Posterior cingulate gyrus (tissue), 11 donors: ENCODE measurements around the gene DCAF10.
"Not testable (repeated sequence)": the region's sequence is repeated elsewhere in the genome, so short reads cannot be mapped to it uniquely, and the experiment has no call there.

Experiments used
- DNase-seq, 10 donors: peaks; one replicate each; pipeline versions ENCODE4 v3.0.0 to v3.0.0-alpha.2; 2020 to 2021; ENCODE audit warnings: mixed read lengths in 3 of 10
- intact Hi-C: fragments of 100-400 bp; cut with DNase I; formaldehyde crosslinking; loops from one replicate; pipeline ENCODE4 v1.15.1; 2023

The DCAF10 gene

GRCh38 chr9:37788332-37788731, 12.3 kb upstream of the DCAF10 start:
- intact Hi-C loops = loop anchor here (10.0 kb wide), 1 partner anchor 194 kb away; the partner anchor contains the start of gene TOMM5

GRCh38 chr9:37790096-37790495, 10.5 kb upstream of the DCAF10 start:
- intact Hi-C loops = no loop called here
- DNase-seq = no peak

More at GRCh38 chr9:37788332-37788731, 12.3 kb upstream of the DCAF10 start:
- no peak for DNase-seq

- intact Hi-C loops = no loop called here
- DNase-seq = no peak
These were observed 8.5 kb upstream of the DCAF10 start for GRCh38 chr9:37792122-37792521.

DNA sequence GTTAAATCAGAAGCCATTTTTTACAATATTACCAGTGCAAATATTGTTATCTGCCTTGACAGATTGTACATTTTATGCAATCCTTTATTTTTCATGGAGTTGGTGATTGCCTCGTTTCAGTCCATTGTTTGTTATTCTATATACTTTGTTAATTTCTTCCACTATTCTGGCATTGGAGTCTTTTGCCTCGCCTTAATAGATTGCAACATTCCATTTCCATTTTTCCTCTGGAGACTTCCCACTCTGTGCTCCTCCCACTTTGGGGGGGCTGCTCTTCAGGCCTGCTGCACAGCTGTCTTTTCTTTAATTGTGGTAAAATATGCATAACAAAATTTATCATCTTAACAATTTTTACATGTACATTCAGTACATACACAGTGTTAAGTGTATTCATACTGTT, 4.4 kb upstream of the DCAF10 start:
- intact Hi-C loops = no loop called here
- DNase-seq = no peak

DNA sequence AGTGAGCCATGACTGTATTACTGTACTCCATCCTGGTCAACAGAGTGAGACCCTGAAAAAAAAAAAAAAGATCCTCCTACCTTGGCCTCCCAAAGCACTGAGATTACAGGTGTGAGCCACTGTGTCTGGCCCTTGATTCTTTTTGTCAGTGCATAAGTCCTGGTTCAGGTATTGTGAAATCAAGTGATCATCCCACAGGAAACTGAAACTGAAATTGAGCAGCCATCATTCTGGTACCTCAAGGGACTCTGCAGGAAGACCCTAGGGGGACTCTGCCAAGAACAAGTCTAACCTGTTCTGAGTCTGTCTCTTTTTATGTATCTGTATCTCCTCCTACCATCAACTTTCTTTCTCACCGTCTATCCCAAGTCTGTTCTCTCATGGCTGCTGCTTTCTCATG, 1.9 kb upstream of the DCAF10 start:
- intact Hi-C loops = no loop called here

GRCh38 chr9:37801287-37801850, 772 bp downstream of the DCAF10 start:
- peak in 3 of 10 donors; percentile 12 to 87 (median 16) for DNase-seq
- intact Hi-C loops = no loop called here

More for the DNA sequence above, 1.9 kb upstream of the DCAF10 start:
- DNase-seq = no peak

DNA sequence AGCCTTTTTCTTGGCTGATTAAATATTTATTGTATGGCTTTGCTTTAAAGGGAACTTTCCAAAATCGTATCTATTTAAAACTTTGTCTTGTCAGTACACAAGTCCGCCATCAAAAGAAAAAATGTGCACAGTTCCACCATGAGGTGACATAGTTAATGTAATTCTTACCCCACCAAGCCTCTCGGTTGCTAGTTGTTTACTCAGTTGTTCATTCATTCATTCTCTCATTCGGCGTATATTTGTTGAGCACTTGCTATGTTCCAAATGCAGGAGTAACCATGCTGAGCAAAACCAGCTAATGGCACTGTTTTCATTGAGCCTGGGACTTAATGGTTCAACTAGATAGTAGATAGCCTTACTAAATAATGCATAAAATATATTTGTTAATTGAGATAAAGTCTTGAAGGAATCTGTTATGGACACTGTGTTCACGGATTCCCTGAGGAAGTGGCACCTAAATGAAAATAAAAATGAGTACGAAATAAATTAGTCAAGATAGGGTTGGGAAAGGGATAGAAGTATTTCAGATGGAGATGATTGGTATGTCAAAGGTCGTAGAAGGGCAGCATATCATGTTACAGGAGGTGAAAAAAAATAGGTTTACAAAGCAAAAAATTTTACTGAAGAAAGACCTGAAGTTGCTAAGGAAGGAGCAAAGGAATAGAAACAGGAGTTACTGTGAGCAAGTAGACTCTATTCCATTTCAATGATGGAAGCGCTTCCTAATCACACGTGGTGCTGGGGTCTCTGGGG, 1.5 kb downstream of the DCAF10 start:
- intact Hi-C loops = no loop called here
- no peak for DNase-seq

GRCh38 chr9:37806271-37806670, 5.7 kb downstream of the DCAF10 start:
- intact Hi-C loops = no loop called here
- no peak for DNase-seq

GRCh38 chr9:37809676-37810075, 9.1 kb downstream of the DCAF10 start:
- intact Hi-C loops, DNase-seq: not testable (repeated sequence)

DNA sequence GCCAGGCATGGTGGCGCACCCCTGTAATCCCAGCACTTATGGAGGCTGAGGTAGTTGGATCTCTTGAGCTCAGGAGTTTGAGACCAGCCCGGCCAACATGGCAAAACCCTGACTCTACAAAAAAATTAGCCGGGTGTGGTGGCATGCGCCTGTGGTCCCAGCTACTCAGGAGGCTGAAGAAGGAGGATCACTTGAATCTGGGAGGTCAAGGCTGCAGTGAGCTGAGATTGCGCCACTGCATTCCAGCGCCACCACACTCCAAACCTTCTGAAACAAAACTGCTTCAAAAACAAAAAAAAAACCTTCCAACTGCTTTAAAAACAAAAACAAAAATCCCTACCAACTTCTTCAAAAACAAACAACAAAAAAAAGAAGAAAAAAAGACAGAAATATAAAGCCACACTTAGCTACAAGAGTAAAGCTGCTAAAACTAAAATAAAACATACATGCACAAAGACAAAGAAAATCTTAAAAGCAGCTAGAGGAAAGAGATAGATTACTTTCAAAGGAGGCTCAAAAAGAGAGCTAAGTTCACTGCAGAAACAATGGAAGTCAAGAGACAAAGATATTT, 11.4 kb downstream of the DCAF10 start:
- no peak for DNase-seq
- intact Hi-C loops = no loop called here

DNA sequence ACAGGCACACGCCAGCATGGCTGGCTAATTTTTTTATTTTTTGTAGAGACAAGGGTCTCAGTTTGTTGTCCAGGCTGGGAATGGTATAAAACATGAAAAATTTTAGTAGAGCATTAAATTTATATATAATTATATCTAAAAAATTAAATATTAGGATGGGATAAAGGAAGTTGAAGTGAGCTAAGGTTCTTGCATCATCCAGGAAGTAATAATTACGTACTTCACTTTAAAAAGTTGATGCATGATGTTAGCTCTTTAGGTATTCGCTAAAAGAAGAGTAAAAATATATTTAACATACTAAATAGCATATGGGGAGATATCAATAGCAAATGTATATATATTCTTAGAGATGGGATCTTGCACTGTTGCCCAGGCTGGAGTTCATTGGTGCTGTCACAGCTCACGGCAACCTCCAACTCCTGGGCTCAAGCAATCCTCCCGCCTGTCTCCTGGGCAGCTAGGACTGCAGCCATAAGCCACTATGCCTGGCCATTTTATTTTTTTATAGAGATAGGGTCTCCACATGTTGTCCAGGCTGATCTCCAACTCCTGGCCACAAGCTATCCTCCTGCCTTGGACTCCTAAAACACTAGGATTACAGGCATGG, 12.3 kb downstream of the DCAF10 start:
- no peak for DNase-seq
- intact Hi-C loops = no loop called here

DNA sequence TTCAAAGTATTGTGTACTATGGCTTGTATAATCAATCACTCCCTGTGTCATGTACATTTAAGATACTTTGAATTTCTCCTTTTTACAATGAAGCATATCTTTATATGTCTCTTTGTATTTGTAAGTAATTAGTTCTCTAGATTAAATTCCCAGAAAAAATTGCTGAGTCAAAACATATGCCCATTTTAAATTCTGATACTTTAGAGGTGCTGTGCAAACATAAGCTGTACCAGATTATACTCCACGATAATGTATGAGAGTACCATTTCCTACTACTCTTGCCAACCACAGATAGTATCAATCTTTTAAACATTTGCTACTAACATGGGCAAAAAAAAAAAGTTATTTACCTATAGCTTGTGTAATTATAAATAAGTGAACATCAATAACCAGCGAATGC, 18.3 kb downstream of the DCAF10 start:
- no peak for DNase-seq
- intact Hi-C loops = loop anchor here (5.0 kb wide), 1 partner anchor 73 kb away; no protein-coding TSS in a partner anchor

GRCh38 chr9:37820142-37820541, 19.5 kb downstream of the DCAF10 start:
- no peak for DNase-seq
- intact Hi-C loops = no loop called here

DNA sequence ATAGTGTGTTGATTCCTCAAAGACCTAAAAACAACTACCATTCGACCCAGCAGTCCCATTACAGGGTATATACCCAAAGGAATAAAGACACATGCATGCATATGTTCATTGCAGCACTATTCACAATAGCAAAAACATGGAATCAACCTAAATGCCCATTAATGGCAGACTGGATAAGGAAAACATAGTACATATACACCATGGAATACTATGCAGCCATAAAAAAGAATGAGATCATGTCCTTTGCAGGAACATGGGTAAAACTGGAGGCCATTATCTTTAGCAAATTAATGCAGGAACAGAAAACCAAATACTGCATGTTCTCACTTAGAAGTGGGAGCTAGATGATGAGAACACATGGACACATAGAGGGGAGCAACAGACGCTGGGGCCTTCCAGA, 24.6 kb downstream of the DCAF10 start:
- intact Hi-C loops, DNase-seq: not testable (repeated sequence)

DNA sequence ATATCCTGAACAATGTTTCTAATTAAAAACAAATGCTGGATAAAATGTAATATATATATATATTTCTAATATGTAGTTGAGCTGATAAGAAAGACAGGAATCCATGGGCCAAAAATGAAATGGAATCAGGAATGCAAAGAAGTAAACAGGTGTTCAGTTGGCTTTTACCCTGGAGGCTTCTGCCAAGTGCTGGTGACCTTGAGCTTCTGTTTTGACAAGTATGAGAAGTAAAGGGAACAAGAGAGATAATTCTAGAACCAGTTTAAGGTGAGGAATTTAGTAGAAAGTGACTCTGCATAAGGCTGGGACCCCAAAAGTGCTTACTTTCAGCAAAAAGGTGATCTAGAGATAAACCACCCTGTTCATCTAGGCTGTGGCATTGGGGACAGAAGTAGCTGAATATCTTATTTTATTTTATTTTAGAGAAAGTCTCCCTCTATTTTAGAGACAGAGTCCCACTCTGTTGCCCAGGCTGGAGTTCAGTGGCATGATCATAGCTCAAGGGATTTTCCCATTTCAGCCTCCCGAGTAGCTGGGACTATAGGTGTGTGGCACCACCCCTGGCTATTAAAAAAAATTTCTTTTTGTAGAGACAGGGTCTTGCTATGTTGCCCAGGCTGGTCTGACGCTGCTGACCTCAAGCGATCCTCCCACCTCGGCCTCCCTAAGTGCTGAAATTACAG, 27.0 kb downstream of the DCAF10 start:
- intact Hi-C loops = no loop called here
- no peak for DNase-seq

- DNase-seq = no peak
- intact Hi-C loops = no loop called here
These were observed 35.2 kb downstream of the DCAF10 start for GRCh38 chr9:37835821-37836220.

GRCh38 chr9:37836386-37836785, 35.8 kb downstream of the DCAF10 start:
- no peak for DNase-seq
- intact Hi-C loops = no loop called here

- DNase-seq = no peak
- intact Hi-C loops = no loop called here
These were observed 39.2 kb downstream of the DCAF10 start for GRCh38 chr9:37839496-37840461.

GRCh38 chr9:37840560-37841194, 40.1 kb downstream of the DCAF10 start:
- DNase-seq = no peak
- intact Hi-C loops = no loop called here
